Astrocyte of the cerebellum (primary cell): ENCODE measurements around the gene C4A.

Source experiments
- DNase-seq: peaks from one replicate; pipeline ENCODE4 v3.0.0-alpha.2; 2011; ENCODE audit warnings: low read depth
- H3K4me3 ChIP-seq: 2 replicates; pipeline ENCODE4 v1.5.1; 2011; ENCODE audit warnings: mild to moderate bottlenecking, low read depth, low read length, moderate library complexity
- in situ Hi-C: cut with HindIII; loops from 2 replicates; pipeline ENCODE4 v1.10.0; 2017; ENCODE audit warnings: low sequenced_read_pairs
- TF ChIP-seq, protein P1 (sequence below): IDR thresholded peaks from 2 replicates; pipeline ENCODE4 v1.5.1; 2012; ENCODE audit warnings: low read length, low read depth, moderate library complexity, mild to moderate bottlenecking; ENCODE audit errors: missing control alignments

C4A gene

DNA sequence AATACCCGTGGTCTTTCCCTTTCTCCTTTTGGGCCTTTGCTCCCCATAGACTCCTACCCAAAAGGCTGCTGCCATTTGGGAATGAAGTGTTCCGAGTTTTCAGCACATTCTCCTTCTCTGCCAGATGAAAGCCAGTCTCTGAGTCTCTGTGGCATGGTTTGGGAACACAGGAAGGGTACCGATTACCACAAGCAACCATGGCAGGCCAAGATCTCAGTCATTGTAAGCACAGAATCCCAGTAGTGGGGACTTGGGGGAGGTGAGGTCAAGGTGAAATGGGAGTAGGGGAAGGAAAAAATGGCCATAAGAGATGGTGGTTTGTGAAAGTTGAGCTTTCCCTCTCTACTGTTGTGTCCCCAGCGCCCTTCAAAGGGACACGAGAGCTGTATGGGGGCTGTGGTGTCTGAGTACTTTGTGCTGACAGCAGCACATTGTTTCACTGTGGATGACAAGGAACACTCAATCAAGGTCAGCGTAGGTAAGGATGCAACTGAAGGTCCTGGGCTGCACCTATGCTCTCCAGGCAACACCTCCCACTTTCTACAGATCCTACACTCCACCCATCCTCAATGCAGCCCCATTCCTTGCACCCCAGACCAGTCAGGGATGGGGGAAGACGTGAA is 31.8 kb upstream of the C4A start:
- DNase-seq = no peak
- TF ChIP-seq, protein P1, sequence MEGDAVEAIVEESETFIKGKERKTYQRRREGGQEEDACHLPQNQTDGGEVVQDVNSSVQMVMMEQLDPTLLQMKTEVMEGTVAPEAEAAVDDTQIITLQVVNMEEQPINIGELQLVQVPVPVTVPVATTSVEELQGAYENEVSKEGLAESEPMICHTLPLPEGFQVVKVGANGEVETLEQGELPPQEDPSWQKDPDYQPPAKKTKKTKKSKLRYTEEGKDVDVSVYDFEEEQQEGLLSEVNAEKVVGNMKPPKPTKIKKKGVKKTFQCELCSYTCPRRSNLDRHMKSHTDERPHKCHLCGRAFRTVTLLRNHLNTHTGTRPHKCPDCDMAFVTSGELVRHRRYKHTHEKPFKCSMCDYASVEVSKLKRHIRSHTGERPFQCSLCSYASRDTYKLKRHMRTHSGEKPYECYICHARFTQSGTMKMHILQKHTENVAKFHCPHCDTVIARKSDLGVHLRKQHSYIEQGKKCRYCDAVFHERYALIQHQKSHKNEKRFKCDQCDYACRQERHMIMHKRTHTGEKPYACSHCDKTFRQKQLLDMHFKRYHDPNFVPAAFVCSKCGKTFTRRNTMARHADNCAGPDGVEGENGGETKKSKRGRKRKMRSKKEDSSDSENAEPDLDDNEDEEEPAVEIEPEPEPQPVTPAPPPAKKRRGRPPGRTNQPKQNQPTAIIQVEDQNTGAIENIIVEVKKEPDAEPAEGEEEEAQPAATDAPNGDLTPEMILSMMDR = no peak
- in situ Hi-C loops = no loop called here
- no peak overlapping the region for H3K4me3 ChIP-seq

DNA sequence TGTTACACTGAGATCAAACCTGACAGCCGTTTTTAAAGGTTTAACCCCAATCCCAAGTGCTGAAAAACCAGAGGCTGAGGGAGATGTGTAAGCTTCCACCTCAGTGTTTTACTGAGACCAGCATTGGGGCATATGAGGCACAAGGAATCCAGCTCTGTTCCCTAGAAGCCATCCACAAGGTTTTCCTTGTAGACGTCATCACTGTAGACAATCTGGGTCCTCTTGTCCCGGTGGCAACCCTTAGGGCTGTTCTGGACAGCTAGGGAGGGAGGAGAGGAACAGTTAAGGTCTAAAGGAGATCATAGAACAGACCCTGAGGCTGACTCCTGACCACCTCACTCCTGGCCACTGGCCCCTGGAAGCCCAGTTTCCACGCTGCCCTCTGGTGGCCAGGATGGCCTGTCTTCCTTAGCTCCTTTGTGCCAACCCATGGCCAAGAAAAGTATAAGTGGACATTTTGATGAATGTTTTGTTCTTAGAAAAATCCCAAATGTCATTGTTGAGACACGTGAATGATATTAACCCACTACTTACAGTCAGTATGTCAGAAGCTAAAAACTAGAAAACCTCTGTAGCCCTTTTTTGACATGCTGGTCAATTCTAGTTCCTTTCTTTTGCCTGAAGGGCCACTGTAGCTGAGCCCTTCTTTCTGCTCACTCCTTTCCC is 29.6 kb upstream of the C4A start:
- DNase-seq = peak; percentile 34
- H3K4me3 ChIP-seq = no peak overlapping the region
- TF ChIP-seq, protein P1 = peak; percentile 89
- in situ Hi-C loops = no loop called here

DNA sequence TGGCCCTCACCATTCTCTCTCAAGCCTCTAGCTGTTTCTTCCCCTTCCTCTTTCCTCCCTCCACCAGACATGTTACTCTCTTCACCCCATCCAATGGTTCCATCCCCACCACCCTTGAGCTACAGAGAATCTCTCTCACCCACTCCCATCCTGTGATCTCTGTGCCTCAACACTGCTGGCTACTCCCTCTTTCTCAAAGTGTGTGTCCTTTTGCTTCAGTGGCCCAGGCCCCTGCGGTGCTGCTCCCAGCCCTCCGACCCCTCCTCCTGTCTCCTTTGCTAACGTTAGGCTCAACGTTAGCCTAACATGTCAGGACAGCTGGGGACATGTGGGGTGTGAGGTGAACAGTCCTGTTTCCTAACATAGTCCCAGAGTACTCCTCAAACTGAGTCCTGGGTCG is 29.0 kb upstream of the C4A start:
- in situ Hi-C loops = no loop called here
- DNase-seq = no peak
- H3K4me3 ChIP-seq = no peak overlapping the region
- TF ChIP-seq, protein P1 = no peak

DNA sequence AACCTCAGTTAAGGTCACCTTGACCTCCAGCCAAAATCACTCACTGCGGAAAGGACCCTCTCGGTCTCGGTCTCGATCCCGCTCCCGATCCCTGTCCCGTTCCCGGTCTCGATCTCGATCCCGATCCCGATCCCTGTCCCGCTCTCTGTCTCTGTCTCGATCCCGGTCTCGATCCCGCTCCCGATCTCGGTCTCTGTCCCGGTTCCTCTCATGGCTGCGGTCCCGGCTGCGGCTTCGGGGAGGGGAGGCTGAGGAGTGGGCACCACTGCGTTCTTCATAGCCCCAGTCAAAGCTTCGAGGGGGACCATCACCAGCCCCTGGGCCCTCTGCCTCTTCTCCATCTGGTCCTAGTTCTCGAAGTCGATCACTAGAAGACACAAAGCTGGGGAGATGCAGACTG is 27.3 kb upstream of the C4A start:
- in situ Hi-C loops = no loop called here
- TF ChIP-seq, protein P1 = no peak
- no peak for DNase-seq
- no peak overlapping the region for H3K4me3 ChIP-seq

DNA sequence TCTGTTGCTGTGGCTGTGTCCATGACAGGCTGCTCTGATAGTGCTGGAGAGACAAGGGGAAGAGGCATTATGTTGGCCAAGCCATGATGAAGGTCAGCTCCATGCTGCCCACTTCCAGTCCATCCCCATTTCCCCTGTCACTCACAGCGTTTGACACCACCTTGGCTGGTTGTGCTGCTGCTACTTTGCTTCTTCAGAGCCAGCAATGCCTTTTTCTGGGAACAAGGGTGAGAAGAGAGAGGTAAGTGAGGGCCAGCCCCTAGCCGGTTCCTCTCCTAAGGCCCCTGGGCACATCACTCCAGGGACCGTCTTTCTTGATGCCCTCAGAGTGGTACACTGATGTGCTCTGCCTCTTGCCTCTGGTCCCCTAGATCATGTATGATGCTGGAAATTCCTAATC is 25.1 kb upstream of the C4A start:
- in situ Hi-C loops = no loop called here
- H3K4me3 ChIP-seq = no peak overlapping the region
- no peak for DNase-seq
- TF ChIP-seq, protein P1 = no peak

DNA sequence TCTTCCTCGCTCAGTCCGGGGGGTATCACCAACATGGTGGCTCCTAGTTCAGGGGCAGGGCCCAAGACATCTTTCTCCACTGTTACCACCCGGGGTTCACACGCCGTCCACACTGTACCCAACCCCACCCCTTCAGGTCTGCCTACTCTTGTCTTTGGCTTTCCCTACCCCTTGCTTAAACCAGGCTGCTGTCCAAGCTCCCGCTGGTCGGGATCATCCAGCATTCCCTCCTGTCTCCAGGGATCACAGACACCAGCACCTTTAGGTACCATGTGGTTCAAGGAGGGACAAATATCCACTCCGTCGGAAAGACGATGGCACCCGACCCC is 23.5 kb upstream of the C4A start:
- in situ Hi-C loops = no loop called here
- H3K4me3 ChIP-seq = peak overlapping the region; percentile 100
- no peak for DNase-seq
- TF ChIP-seq, protein P1 = no peak
